Kidney epithelial cell (primary cell): ENCODE data around the gene PINLYP. TPM values are rescaled to one million over a fixed set of nuclear protein-coding genes. Genes with fewer than 3 reads are reported as not detected.
"Not testable (repeated sequence)": the region's sequence is repeated elsewhere in the genome, so short reads cannot be mapped to it uniquely, and the experiment has no call there.

Experiments
- DNase-seq: peaks from one replicate; pipeline ENCODE4 v3.0.0-alpha.2; 2010; ENCODE audit warnings: low read depth
- H3K27me3 ChIP-seq: 2 replicates; pipeline ENCODE4 v1.6.0; 2011; ENCODE audit warnings: low read length; ENCODE audit not compliant: control insufficient read depth, insufficient read depth
- H3K36me3 ChIP-seq: 2 replicates; pipeline ENCODE4 v1.5.1; 2011; ENCODE audit warnings: low read length; ENCODE audit not compliant: control insufficient read depth, insufficient read depth
- H3K4me3 ChIP-seq: 2 replicates; pipeline ENCODE4 v1.5.1; 2011; ENCODE audit warnings: low read depth, mild to moderate bottlenecking, control low read depth, low read length
- CTCF ChIP-seq: IDR thresholded peaks from 2 replicates; pipeline ENCODE4 v1.5.1; 2011; ENCODE audit warnings: mild to moderate bottlenecking, moderate library complexity, low read length, control low read depth, inconsistent platforms; ENCODE audit not compliant: insufficient read depth, poor library complexity, severe bottlenecking
- total RNA-seq: library from RNA; depleted of rRNA; stranded (reverse); fragments of >200 nt; gene quantifications from 2 replicates; pipeline ENCODE4 v1.2.3, GENCODE V29; 2015

Gene PINLYP
- total RNA-seq, 1 donor from 2014 or later: 3.1 TPM

GRCh38 chr19:43546581-43546980 lies 29.0 kb upstream of the PINLYP start:
- no peak overlapping the region for H3K4me3 ChIP-seq
- no peaks in the 10 kb centered on the region for H3K27me3 ChIP-seq
- no peak for DNase-seq
- peaks cover 2% of the 10 kb centered on the region for H3K36me3 ChIP-seq
- TF ChIP-seq CTCF: no peak

- DNase-seq, H3K4me3 ChIP-seq, H3K27me3 ChIP-seq, H3K36me3 ChIP-seq: not testable (repeated sequence)
Observed at GRCh38 chr19:43547926-43548325, 27.7 kb upstream of the PINLYP start.

DNA sequence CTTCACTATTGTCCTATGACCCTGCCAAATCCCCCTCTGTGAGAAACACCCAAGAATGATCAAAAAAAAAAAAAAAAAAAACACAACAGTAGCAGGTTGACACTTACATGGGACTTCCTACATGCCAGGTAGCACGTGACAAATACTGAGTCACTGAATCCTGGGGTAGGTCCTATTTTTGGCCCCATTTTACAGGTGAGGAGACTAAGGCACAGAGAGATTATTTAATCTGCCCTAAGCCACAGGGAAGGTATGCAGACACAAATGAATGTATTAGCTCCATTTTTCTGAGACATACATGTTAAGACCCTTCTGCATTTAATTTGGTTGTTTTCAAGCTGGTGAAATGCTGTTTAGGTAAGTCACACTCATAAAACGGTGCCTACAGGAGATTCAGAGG lies 26.9 kb upstream of the PINLYP start:
- TF ChIP-seq CTCF: no peak
- no peak for DNase-seq
- H3K4me3 ChIP-seq: no peak overlapping the region
- H3K36me3 ChIP-seq: peaks cover 2% of the 10 kb centered on the region
- H3K27me3 ChIP-seq: no peaks in the 10 kb centered on the region

GRCh38 chr19:43551399-43552197 lies 24.0 kb upstream of the PINLYP start:
- no peak for DNase-seq
- Histone ChIP-seq H3K4me3 (no peak overlapping the region), H3K36me3 (peaks cover 2% of the 10 kb centered on the region), H3K27me3 (no peaks in the 10 kb centered on the region)
- no peak for TF ChIP-seq CTCF

DNA sequence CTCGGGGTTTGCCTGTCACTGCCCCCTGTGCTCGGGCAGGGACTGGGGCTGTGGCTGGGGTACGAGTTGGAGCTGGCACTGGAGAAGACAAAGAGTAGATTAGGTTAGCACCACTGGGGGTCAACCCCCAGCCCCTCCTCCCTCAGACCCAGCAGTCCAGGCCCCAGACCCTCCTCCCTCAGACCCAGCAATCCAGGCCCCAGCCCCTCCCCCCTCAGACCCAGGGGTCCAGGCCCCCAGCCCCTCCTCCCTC lies 23.5 kb upstream of the PINLYP start:
- Histone ChIP-seq H3K27me3 (no peaks in the 10 kb centered on the region), H3K36me3 (peaks cover 2% of the 10 kb centered on the region), H3K4me3 (no peak overlapping the region)
- no peak for TF ChIP-seq CTCF
- DNase-seq: no peak

- Histone ChIP-seq H3K4me3 (no peak overlapping the region), H3K27me3 (no peaks in the 10 kb centered on the region), H3K36me3 (peaks cover 2% of the 10 kb centered on the region)
- no peak for TF ChIP-seq CTCF
- DNase-seq: no peak
Observed at GRCh38 chr19:43552616-43553015, 23.0 kb upstream of the PINLYP start.
